Putamen (tissue), 1 donor: ENCODE data around the gene PLEKHG4B.

Source experiments
- DNase-seq: peaks from one replicate; pipeline ENCODE4 v3.0.0-alpha.2; 2016; ENCODE audit warnings: low spot score

Gene PLEKHG4B

GRCh38 chr5:187617-188451, 95.9 kb downstream of the PLEKHG4B start:
- no peak for DNase-seq

GRCh38 chr5:188488-189481, 96.8 kb downstream of the PLEKHG4B start:
- DNase-seq: peak; percentile 65

- no peak for DNase-seq
Measured at GRCh38 chr5:189486-189885, 97.5 kb downstream of the PLEKHG4B start.

- DNase-seq: no peak
Measured at GRCh38 chr5:189976-190365, 98.0 kb downstream of the PLEKHG4B start.

- DNase-seq: no peak
Measured at GRCh38 chr5:190366-191035, 98.5 kb downstream of the PLEKHG4B start.

GRCh38 chr5:191036-191948, 99.3 kb downstream of the PLEKHG4B start, which contains the start of gene LRRC14B:
TSS of gene LRRC14B (plus strand) at chr5:191495. CDS start at chr5:191539, 44 bp downstream.
- peak; percentile 43 for DNase-seq

- no peak for DNase-seq
Measured at GRCh38 chr5:191949-192690, 100.2 kb downstream of the PLEKHG4B start.

- DNase-seq: no peak
Measured at GRCh38 chr5:192691-192969, 100.7 kb downstream of the PLEKHG4B start.

- DNase-seq: no peak
Measured at GRCh38 chr5:192970-193831, 101.2 kb downstream of the PLEKHG4B start.

GRCh38 chr5:194102-194501, 102.1 kb downstream of the PLEKHG4B start:
- no peak for DNase-seq

- no peak for DNase-seq
Measured at GRCh38 chr5:194603-195209, 102.7 kb downstream of the PLEKHG4B start.

- no peak for DNase-seq
Measured at GRCh38 chr5:195401-196160, 103.6 kb downstream of the PLEKHG4B start.

- no peak for DNase-seq
Measured at GRCh38 chr5:196350-196749, 104.4 kb downstream of the PLEKHG4B start.

GRCh38 chr5:197031-197430, 105.1 kb downstream of the PLEKHG4B start:
- DNase-seq: peak; percentile 21

GRCh38 chr5:197892-198489, 106.0 kb downstream of the PLEKHG4B start:
- no peak for DNase-seq

GRCh38 chr5:198516-199196, 106.7 kb downstream of the PLEKHG4B start:
- DNase-seq: no peak

- no peak for DNase-seq
Measured at GRCh38 chr5:199197-199949, 107.4 kb downstream of the PLEKHG4B start.
